ENCODE measurements around the gene KRTAP10-7.
"Not testable (repeated sequence)": the region's sequence is repeated elsewhere in the genome, so short reads cannot be mapped to it uniquely, and the experiment has no call there.

KRTAP10-7 gene

GRCh38 chr21:44637018-44637850 lies 36.8 kb downstream of the KRTAP10-7 start, which contains the start of gene KRTAP10-10:
KRTAP10-10 (plus strand) TSS chr21:44637356; CDS start chr21:44637418, 62 bp downstream.
- DNase-seq = no peak

- not testable (repeated sequence) for DNase-seq
These were observed 37.5 kb downstream of the KRTAP10-7 start for GRCh38 chr21:44637851-44638348.

GRCh38 chr21:44638506-44639330 lies 38.3 kb downstream of the KRTAP10-7 start:
- DNase-seq = not testable (repeated sequence)

- no peak for DNase-seq
These were observed 38.9 kb downstream of the KRTAP10-7 start for GRCh38 chr21:44639331-44639655.

GRCh38 chr21:44640761-44641160 lies 40.4 kb downstream of the KRTAP10-7 start:
- no peak for DNase-seq

- no peak for DNase-seq
These were observed 43.4 kb downstream of the KRTAP10-7 start for GRCh38 chr21:44643741-44644310.

GRCh38 chr21:44644878-44645277 lies 44.5 kb downstream of the KRTAP10-7 start:
- no peak for DNase-seq

GRCh38 chr21:44646366-44647221 lies 46.2 kb downstream of the KRTAP10-7 start, which contains the start of gene KRTAP10-11:
KRTAP10-11 (plus strand) TSS chr21:44646414; CDS start chr21:44646459, 45 bp downstream.
- DNase-seq = not testable (repeated sequence)

- no peak for DNase-seq
These were observed 46.8 kb downstream of the KRTAP10-7 start for GRCh38 chr21:44647222-44647552.

GRCh38 chr21:44648557-44649311 lies 48.3 kb downstream of the KRTAP10-7 start:
- no peak for DNase-seq

- no peak for DNase-seq
These were observed 49.2 kb downstream of the KRTAP10-7 start for GRCh38 chr21:44649521-44650100.

GRCh38 chr21:44650265-44650972 lies 50.0 kb downstream of the KRTAP10-7 start:
- DNase-seq = no peak

GRCh38 chr21:44650973-44651675 lies 50.7 kb downstream of the KRTAP10-7 start:
- no peak for DNase-seq

All from hematopoietic multipotent progenitor cell treated with erythropoietin and hydrocortisone succinate and interleukin-3 and kit ligand, for 8 days (in vitro differentiated cells).